Measurements from ENCODE around the gene GIMAP1.

The GIMAP1 gene

DNA sequence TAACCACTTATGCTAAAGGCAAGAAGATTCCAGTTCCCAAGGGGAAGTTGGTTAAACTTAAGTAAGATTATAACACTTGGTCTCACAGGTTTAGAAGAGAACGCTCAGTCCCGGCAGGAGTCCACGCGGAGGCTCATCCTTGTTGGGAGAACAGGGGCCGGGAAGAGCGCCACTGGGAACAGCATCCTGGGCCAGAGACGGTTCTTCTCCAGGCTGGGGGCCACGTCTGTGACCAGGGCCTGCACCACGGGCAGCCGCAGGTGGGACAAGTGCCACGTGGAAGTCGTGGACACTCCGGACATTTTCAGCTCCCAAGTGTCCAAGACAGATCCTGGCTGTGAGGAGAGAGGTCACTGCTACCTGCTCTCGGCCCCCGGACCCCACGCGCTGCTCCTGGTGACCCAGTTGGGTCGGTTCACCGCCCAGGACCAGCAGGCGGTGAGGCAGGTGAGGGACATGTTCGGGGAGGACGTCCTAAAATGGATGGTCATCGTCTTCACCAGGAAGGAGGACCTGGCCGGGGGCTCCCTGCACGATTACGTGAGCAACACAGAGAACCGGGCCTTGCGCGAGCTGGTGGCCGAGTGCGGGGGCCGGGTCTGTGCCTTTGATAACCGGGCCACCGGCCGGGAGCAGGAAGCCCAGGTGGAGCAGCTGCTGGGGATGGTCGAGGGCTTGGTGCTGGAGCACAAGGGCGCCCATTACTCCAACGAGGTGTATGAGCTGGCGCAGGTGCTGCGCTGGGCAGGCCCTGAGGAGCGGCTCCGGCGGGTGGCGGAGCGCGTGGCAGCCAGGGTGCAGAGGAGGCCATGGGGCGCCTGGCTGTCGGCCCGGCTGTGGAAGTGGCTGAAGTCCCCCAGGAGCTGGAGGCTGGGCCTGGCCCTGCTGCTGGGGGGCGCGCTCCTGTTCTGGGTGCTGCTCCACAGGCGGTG is 3.8 kb downstream of the GIMAP1 start:
- CTCF ChIA-PET = no interaction called here
- Histone ChIP-seq H3K4me3 (ENCODE audit: control insufficient read depth in 1 of 7, extremely low read depth in 1 of 7, insufficient read depth in 4 of 7, low read depth in 2 of 7, low read length in 6 of 7) (no peak overlapping the region), H3K27ac (ENCODE audit: insufficient read depth in 1 of 2, low read depth in 1 of 2, low read length in 2 of 2, poor library complexity in 1 of 2, severe bottlenecking in 2 of 2) (no peak overlapping the region), H3K9me3 (ENCODE audit: control extremely low read depth in 1 of 5, control insufficient read depth in 4 of 5, insufficient read depth in 2 of 5, low read depth in 1 of 5, low read length in 4 of 5) (peaks cover 0 to 4% (median 0%) of the 10 kb centered on the region in 5 experiments), H3K27me3 (replicated peaks in 2 of 5; ENCODE audit: control insufficient read depth in 4 of 5, insufficient read depth in 5 of 5, low read length in 4 of 5) (no peaks in the 10 kb centered on the region), H3K36me3 (ENCODE audit: control insufficient read depth in 4 of 4, insufficient read depth in 4 of 4, low read length in 3 of 4) (peaks cover 0 to 43% (median 22%) of the 10 kb centered on the region in 4 experiments), H3K4me1 (ENCODE audit: control extremely low read depth in 1 of 4, control insufficient read depth in 4 of 4, insufficient read depth in 4 of 4, low read length in 3 of 4) (peaks cover 17 to 48% (median 34%) of the 10 kb centered on the region in 4 experiments)
- WGBS (ENCODE audit: insufficient coverage) = 98% methylated on average over 52 of the region's 52 CpGs
- no peak for DNase-seq
- POLR2A ChIA-PET = no interaction called here

DNA sequence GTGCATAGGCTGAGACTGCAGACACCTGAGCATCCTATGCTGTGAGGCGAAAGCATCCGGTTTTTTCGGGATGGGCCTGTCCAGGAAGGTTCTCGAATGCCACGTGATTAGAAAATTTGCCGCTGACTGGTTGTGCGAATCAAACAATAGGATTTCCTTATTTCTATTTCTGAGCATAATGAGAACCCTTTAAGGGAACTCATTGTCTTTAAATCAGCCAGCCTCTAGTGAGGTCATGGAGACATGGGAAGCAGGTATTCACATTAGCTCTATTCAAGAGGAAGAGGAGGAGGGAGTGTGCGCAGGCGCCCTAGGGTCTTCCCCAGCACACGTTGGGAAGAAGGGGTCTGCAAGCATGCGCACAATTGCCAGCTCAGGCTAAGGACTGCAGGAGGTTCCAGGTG is 5.6 kb downstream of the GIMAP1 start:
- H3K4me3 ChIP-seq (ENCODE audit: control insufficient read depth in 1 of 7, extremely low read depth in 1 of 7, insufficient read depth in 4 of 7, low read depth in 2 of 7, low read length in 6 of 7) = no peak overlapping the region
- no peaks in the 10 kb centered on the region for H3K27me3 ChIP-seq (replicated peaks in 2 of 5; ENCODE audit: control insufficient read depth in 4 of 5, insufficient read depth in 5 of 5, low read length in 4 of 5)
- no peak for DNase-seq
- CTCF ChIA-PET = interaction anchor here (1.0 to 1.4 kb wide), 3 partner anchors 10 to 31 kb away, joined by 3 to 4 read pairs (median 3); no protein-coding TSS in a partner anchor
- peaks cover 0 to 45% (median 22%) of the 10 kb centered on the region in 4 experiments for H3K36me3 ChIP-seq (ENCODE audit: control insufficient read depth in 4 of 4, insufficient read depth in 4 of 4, low read length in 3 of 4)
- H3K9me3 ChIP-seq (ENCODE audit: control extremely low read depth in 1 of 5, control insufficient read depth in 4 of 5, insufficient read depth in 2 of 5, low read depth in 1 of 5, low read length in 4 of 5) = peaks cover 0 to 10% (median 5%) of the 10 kb centered on the region in 5 experiments
- H3K4me1 ChIP-seq (ENCODE audit: control extremely low read depth in 1 of 4, control insufficient read depth in 4 of 4, insufficient read depth in 4 of 4, low read length in 3 of 4) = peaks cover 6 to 31% (median 19%) of the 10 kb centered on the region in 4 experiments
- 95% methylated on average over 11 of the region's 11 CpGs for WGBS (ENCODE audit: insufficient coverage)
- POLR2A ChIA-PET = no interaction called here
- no peak overlapping the region for H3K27ac ChIP-seq (ENCODE audit: insufficient read depth in 1 of 2, low read depth in 1 of 2, low read length in 2 of 2, poor library complexity in 1 of 2, severe bottlenecking in 2 of 2)

GRCh38 chr7:150722431-150722931 is 6.1 kb downstream of the GIMAP1 start:
- Histone ChIP-seq H3K9me3 (ENCODE audit: control extremely low read depth in 1 of 5, control insufficient read depth in 4 of 5, insufficient read depth in 2 of 5, low read depth in 1 of 5, low read length in 4 of 5) (peaks cover 0 to 15% (median 8%) of the 10 kb centered on the region in 5 experiments), H3K4me1 (ENCODE audit: control extremely low read depth in 1 of 4, control insufficient read depth in 4 of 4, insufficient read depth in 4 of 4, low read length in 3 of 4) (peaks cover 5 to 26% (median 15%) of the 10 kb centered on the region in 4 experiments), H3K27me3 (replicated peaks in 2 of 5; ENCODE audit: control insufficient read depth in 4 of 5, insufficient read depth in 5 of 5, low read length in 4 of 5) (no peaks in the 10 kb centered on the region), H3K36me3 (ENCODE audit: control insufficient read depth in 4 of 4, insufficient read depth in 4 of 4, low read length in 3 of 4) (peaks cover 0 to 47% (median 22%) of the 10 kb centered on the region in 4 experiments), H3K27ac (ENCODE audit: insufficient read depth in 1 of 2, low read depth in 1 of 2, low read length in 2 of 2, poor library complexity in 1 of 2, severe bottlenecking in 2 of 2) (no peak overlapping the region), H3K4me3 (ENCODE audit: control insufficient read depth in 1 of 7, extremely low read depth in 1 of 7, insufficient read depth in 4 of 7, low read depth in 2 of 7, low read length in 6 of 7) (no peak overlapping the region)
- DNase-seq = no peak
- 94% methylated on average over 9 of the region's 12 CpGs for WGBS (ENCODE audit: insufficient coverage)
- ChIA-PET CTCF (interaction anchor here (1.0 to 1.4 kb wide), 5 partner anchors 9 to 277 kb away, joined by 3 to 4 read pairs (median 3); no protein-coding TSS in a partner anchor), POLR2A (interaction anchor here (0.6 kb wide), 1 partner anchor 251 kb away, joined by 4 read pairs; no protein-coding TSS in a partner anchor)

DNA sequence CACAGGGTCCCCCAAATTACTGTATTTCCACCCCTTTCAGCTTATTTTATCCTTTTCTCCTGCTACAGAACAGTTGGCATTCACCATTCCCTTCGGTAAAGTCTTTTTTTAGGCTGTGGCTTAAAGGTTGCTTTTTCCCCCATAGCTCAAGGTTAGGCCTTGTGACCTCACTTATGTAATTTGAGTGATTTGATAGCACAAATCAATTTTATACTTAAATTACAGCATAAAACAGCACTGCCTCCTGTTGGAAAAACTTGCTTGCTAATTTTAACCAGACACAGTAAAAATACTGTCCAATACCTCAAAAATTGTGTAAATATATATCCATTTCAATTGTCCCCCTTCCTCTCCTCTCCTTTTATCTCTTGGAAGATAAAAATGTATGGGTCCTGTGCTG is 7.1 kb downstream of the GIMAP1 start:
- H3K27me3 ChIP-seq (replicated peaks in 2 of 5; ENCODE audit: control insufficient read depth in 4 of 5, insufficient read depth in 5 of 5, low read length in 4 of 5) = no peaks in the 10 kb centered on the region
- WGBS (ENCODE audit: insufficient coverage) = no CpG with 5 or more reads among the region's 1 CpG
- H3K36me3 ChIP-seq (ENCODE audit: control insufficient read depth in 4 of 4, insufficient read depth in 4 of 4, low read length in 3 of 4) = peaks cover 0 to 49% (median 22%) of the 10 kb centered on the region in 4 experiments
- POLR2A ChIA-PET = no interaction called here
- CTCF ChIA-PET = interaction anchor here (0.7 to 1.4 kb wide), 6 partner anchors 9 to 278 kb away, joined by 3 to 4 read pairs (median 3); partner anchors contain the start of gene GIMAP8
- H3K27ac ChIP-seq (ENCODE audit: insufficient read depth in 1 of 2, low read depth in 1 of 2, low read length in 2 of 2, poor library complexity in 1 of 2, severe bottlenecking in 2 of 2) = no peak overlapping the region
- DNase-seq = no peak
- peaks cover 0 to 16% (median 6%) of the 10 kb centered on the region in 4 experiments for H3K4me1 ChIP-seq (ENCODE audit: control extremely low read depth in 1 of 4, control insufficient read depth in 4 of 4, insufficient read depth in 4 of 4, low read length in 3 of 4)
- H3K9me3 ChIP-seq (ENCODE audit: control extremely low read depth in 1 of 5, control insufficient read depth in 4 of 5, insufficient read depth in 2 of 5, low read depth in 1 of 5, low read length in 4 of 5) = peaks cover 2 to 23% (median 12%) of the 10 kb centered on the region in 5 experiments
- no peak overlapping the region for H3K4me3 ChIP-seq (ENCODE audit: control insufficient read depth in 1 of 7, extremely low read depth in 1 of 7, insufficient read depth in 4 of 7, low read depth in 2 of 7, low read length in 6 of 7)

- H3K9me3 ChIP-seq (ENCODE audit: control extremely low read depth in 1 of 5, control insufficient read depth in 4 of 5, insufficient read depth in 2 of 5, low read depth in 1 of 5, low read length in 4 of 5) = peaks cover 2 to 28% (median 12%) of the 10 kb centered on the region in 5 experiments
- POLR2A ChIA-PET = no interaction called here
- H3K27ac ChIP-seq (ENCODE audit: insufficient read depth in 1 of 2, low read depth in 1 of 2, low read length in 2 of 2, poor library complexity in 1 of 2, severe bottlenecking in 2 of 2) = no peak overlapping the region
- no peak overlapping the region for H3K4me3 ChIP-seq (ENCODE audit: control insufficient read depth in 1 of 7, extremely low read depth in 1 of 7, insufficient read depth in 4 of 7, low read depth in 2 of 7, low read length in 6 of 7)
- peaks cover 0 to 8% (median 2%) of the 10 kb centered on the region in 4 experiments for H3K4me1 ChIP-seq (ENCODE audit: control extremely low read depth in 1 of 4, control insufficient read depth in 4 of 4, insufficient read depth in 4 of 4, low read length in 3 of 4)
- DNase-seq = no peak
- 95% methylated on average over 3 of the region's 3 CpGs for WGBS (ENCODE audit: insufficient coverage)
- H3K27me3 ChIP-seq (replicated peaks in 2 of 5; ENCODE audit: control insufficient read depth in 4 of 5, insufficient read depth in 5 of 5, low read length in 4 of 5) = no peaks in the 10 kb centered on the region
- CTCF ChIA-PET = interaction anchor here (1.3 kb wide), 2 partner anchors 10 to 29 kb away, joined by 3 to 4 read pairs; partner anchors contain the start of gene GIMAP1
- H3K36me3 ChIP-seq (ENCODE audit: control insufficient read depth in 4 of 4, insufficient read depth in 4 of 4, low read length in 3 of 4) = peaks cover 0 to 12% (median 4%) of the 10 kb centered on the region in 4 experiments
Observed at GRCh38 chr7:150727381-150727780, 11.0 kb downstream of the GIMAP1 start.

GRCh38 chr7:150728011-150728410 is 11.6 kb downstream of the GIMAP1 start:
- no peak for DNase-seq
- H3K36me3 ChIP-seq (ENCODE audit: control insufficient read depth in 4 of 4, insufficient read depth in 4 of 4, low read length in 3 of 4) = peaks cover 0 to 10% (median 2%) of the 10 kb centered on the region in 4 experiments
- POLR2A ChIA-PET = no interaction called here

More at GRCh38 chr7:150728011-150728410, 11.6 kb downstream of the GIMAP1 start:
- H3K27me3 ChIP-seq (replicated peaks in 2 of 5; ENCODE audit: control insufficient read depth in 4 of 5, insufficient read depth in 5 of 5, low read length in 4 of 5) = no peaks in the 10 kb centered on the region
- H3K9me3 ChIP-seq (ENCODE audit: control extremely low read depth in 1 of 5, control insufficient read depth in 4 of 5, insufficient read depth in 2 of 5, low read depth in 1 of 5, low read length in 4 of 5) = peaks cover 2 to 28% (median 12%) of the 10 kb centered on the region in 5 experiments
- H3K4me1 ChIP-seq (ENCODE audit: control extremely low read depth in 1 of 4, control insufficient read depth in 4 of 4, insufficient read depth in 4 of 4, low read length in 3 of 4) = peaks cover 0 to 5% (median 2%) of the 10 kb centered on the region in 4 experiments
- no peak overlapping the region for H3K4me3 ChIP-seq (ENCODE audit: control insufficient read depth in 1 of 7, extremely low read depth in 1 of 7, insufficient read depth in 4 of 7, low read depth in 2 of 7, low read length in 6 of 7)
- no peak overlapping the region for H3K27ac ChIP-seq (ENCODE audit: insufficient read depth in 1 of 2, low read depth in 1 of 2, low read length in 2 of 2, poor library complexity in 1 of 2, severe bottlenecking in 2 of 2)
- CTCF ChIA-PET = interaction anchor here (1.3 kb wide), 2 partner anchors 11 to 28 kb away, joined by 3 to 4 read pairs; partner anchors contain the start of gene GIMAP1

All from common myeloid progenitor, CD34-positive (primary cell).